NCI-H2196 (cell line): ENCODE results near the gene PNMA6E.

Source experiments
- DNase-seq: peaks from one replicate; lab custom pipeline; 2025; ENCODE audit not compliant: unreplicated experiment; lab: John Stamatoyannopoulos, UW

The PNMA6E gene

GRCh38 chrX:153401133-153401764 lies at the start of gene PNMA6E:
TSS of gene PNMA6E (minus strand) at chrX:153401350. CDS start at chrX:153398849, 2,501 bp downstream.
- no peak for DNase-seq

GRCh38 chrX:153450949-153451277 lies 49.8 kb upstream of the PNMA6E start:
- DNase-seq = no peak

DNA sequence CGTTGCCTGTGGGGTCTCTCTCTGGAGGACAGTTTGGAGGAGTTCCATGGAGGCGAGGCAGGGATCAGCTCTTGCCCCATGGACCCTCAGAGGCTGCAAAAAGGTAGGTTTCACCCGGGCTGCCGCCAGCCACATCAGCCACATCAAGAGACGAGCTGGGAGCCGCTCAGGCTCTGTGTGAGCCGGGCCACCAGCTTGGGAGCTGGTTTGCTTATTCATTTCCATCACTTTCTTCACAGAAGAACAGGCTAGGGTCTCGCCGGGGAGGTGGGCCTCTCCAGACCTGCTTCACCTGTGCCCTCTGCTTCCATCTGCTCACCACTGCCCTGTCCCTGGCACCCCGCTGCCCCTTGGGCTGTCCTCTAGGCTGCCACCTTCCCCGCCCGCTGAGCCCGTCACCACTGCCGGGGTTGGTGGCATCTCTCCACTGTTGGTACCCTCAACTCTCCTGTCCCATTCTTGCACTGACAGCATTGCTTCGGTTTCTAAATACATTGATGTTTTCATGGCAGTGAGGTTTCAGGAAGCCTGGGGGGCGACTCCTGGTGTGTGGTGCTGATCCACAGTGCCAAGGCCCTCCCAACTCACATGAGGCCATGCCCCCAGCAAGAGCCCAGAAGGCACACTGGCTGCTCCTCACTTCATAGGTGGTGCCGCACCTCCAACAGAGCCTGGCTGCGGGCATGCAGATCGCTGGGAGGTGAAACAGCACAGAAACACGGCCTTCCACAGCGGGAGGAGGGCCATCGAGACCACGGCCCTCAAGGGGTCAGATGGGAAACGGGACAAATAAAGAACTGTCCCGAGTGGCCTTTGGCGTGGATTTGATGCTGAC lies 49.2 kb upstream of the PNMA6E start:
- DNase-seq = no peak

GRCh38 chrX:153449368-153450113 lies 48.4 kb upstream of the PNMA6E start:
- DNase-seq = no peak

GRCh38 chrX:153448556-153449367 lies 47.6 kb upstream of the PNMA6E start:
- no peak for DNase-seq

- DNase-seq = no peak
These were observed 46.4 kb upstream of the PNMA6E start for GRCh38 chrX:153447581-153447960.

- no peak for DNase-seq
These were observed 45.9 kb upstream of the PNMA6E start for GRCh38 chrX:153446950-153447580.

DNA sequence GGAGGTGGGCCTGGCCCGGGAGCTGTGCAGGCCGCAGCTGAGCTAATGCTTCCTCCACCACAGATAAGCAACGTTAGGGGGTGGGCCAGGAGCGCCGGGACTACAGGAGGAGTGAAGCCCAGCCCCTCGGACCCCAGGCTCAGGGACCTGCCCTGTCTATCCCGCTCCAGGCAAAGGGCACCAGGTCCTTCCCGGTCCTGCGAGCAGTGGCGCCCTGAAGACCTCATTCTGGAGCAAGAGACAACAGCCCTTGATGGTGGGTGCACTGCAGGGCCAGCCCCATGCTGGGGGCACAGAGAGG lies 45.4 kb upstream of the PNMA6E start:
- no peak for DNase-seq

- no peak for DNase-seq
These were observed 44.9 kb upstream of the PNMA6E start, which contains the start of gene TREX2 for GRCh38 chrX:153445856-153446635. TSS of gene TREX2 (minus strand) at chrX:153446056. CDS start at chrX:153445430, 626 bp downstream.

DNA sequence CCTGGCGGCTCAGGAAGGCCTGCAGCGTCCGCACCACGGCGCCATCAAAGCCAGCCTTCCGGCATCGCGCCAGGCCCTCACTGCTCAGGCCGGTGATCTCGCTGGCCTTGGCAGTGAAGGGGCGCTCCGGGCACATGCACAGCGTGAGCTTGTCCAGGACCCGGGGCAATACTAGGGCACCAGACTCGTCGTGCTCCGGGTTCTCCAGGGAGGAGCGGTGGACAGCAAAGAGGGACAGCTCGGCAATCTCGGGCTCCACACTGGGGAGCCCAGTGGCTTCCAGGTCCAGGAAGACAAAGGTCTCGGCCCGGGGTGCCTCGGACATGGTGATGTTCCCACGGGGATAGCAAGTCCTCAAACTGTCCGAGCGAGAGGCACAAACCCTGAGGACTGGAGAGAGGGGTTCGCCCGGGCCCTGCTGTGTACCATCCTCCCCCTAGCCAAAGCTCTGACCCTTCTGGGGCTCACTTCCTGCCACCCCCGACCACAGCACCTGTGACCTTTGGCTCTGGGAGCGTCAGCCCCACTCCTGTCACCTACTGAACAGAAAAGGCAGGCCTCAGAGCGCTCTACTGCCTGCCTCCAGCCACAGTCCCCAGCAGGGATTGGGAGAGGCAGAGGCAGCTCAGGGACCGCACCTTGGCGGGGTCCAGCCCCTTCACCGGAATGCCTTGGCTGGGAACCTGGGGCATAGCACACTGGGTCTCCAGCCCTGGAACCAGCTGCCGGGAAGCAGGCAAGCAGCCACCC lies 44.1 kb upstream of the PNMA6E start:
- no peak for DNase-seq

GRCh38 chrX:153444333-153445011 lies 43.3 kb upstream of the PNMA6E start:
- no peak for DNase-seq

GRCh38 chrX:153443476-153444332 lies 42.6 kb upstream of the PNMA6E start:
- DNase-seq = no peak

DNA sequence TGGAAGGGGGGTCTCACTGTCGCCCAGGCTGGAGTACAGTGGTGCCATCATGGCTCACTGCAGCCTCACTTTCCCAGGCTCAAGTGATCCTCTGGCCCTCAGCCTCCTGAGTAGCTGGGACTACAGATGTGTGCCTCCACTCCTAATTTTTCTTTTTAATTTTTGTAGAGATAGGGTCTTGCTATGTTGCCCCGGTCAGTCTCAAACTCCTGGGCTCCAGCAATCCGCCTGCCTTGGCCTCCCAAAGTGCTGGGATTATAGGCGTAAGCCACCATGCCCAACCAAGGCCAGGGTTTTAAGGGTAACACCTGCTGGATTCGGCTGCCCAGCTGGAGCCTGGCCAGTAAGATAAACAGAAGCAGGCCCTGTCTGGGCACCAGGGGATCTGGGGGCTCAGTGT lies 41.3 kb upstream of the PNMA6E start:
- no peak for DNase-seq

- DNase-seq = no peak
These were observed 40.8 kb upstream of the PNMA6E start for GRCh38 chrX:153441981-153442380.

- no peak for DNase-seq
These were observed 40.1 kb upstream of the PNMA6E start for GRCh38 chrX:153441296-153441695.

GRCh38 chrX:153440556-153441135 lies 39.5 kb upstream of the PNMA6E start:
- DNase-seq = no peak

DNA sequence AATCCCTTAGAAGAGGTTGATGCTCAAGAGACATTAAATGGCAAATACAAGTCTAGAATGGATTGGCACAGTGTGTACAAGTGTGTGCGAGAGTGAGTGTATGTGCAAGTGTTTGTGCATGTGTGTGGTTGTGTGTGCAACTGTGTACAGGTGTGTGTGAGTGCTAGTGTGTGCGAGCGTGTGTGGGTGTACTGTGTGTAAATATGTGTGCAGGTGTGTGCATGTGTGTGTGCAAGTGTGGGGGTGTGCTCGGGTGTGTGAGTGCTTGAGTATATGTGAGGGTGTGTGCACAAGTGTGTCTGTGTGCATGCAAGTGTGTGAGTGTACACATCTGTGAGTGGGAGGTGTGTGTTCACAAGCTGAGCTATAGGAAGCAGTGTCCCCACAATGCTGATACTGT lies 38.8 kb upstream of the PNMA6E start:
- DNase-seq = no peak
